HUES6 (cell line): ENCODE data around the gene SOX18.

Experiments used
- H3K27ac ChIP-seq: 2 replicates; pipeline ENCODE4 v1.7.0; 2013; ENCODE audit warnings: low read depth, mild to moderate bottlenecking, low read length, inconsistent platforms
- H3K27me3 ChIP-seq: 2 replicates; pipeline ENCODE4 v1.6.1; 2013; ENCODE audit warnings: low read length; ENCODE audit not compliant: control insufficient read depth, insufficient read depth
- H3K36me3 ChIP-seq: 2 replicates; pipeline ENCODE4 v1.6.1; 2013; ENCODE audit warnings: low read length; ENCODE audit not compliant: control insufficient read depth, insufficient read depth
- H3K4me1 ChIP-seq: 2 replicates; pipeline ENCODE4 v1.6.1; 2013; ENCODE audit warnings: low read length; ENCODE audit not compliant: control insufficient read depth, insufficient read depth
- H3K4me3 ChIP-seq: 2 replicates; pipeline ENCODE4 v1.5.1; 2013; ENCODE audit warnings: low read depth, low read length
- H3K9ac ChIP-seq: one replicate; pipeline ENCODE4 v1.6.1; 2013; ENCODE audit warnings: mild to moderate bottlenecking, low read length
- H3K9me3 ChIP-seq: 2 replicates; pipeline ENCODE4 v1.6.1; 2013; ENCODE audit warnings: low read depth, low read length; ENCODE audit not compliant: control insufficient read depth, insufficient read depth

The SOX18 gene

DNA sequence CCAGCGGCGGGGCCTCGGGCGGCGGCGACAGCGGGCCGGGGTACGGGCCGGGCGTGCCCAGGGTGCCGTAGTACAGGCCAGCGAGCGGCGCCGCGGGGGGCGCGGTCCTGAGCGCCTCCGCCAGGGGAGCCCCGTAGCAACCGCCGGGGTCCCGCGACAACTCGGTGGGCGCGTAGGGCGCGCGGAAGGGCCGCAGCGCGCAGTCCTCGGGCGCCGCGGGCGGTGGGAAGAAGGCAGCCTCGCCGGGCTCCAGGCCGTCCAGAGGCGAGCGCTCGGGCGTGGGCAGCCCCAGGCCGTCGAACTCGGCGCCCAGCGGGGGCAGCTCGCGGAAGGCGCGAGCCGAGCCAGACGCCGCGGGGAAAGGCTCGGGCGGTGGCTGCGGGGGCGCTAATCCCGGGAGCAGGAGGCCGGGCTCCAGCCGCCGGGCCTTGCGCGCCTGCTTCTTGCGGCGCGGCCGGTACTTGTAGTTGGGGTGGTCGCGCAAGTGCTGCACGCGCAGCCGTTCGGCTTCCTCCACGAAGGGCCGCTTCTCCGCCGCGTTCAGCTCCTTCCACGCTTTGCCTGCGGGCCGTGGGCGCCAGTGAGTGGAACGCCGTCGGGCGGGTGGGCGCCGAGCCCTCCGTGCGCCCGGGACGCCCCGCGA is 916 bp downstream of the SOX18 start:
- Histone ChIP-seq H3K36me3 (no peaks in the 10 kb centered on the region), H3K9me3 (no peaks in the 10 kb centered on the region), H3K4me3 (peak overlapping the region; percentile 52), H3K9ac (peak overlapping the region; percentile 33), H3K27ac (no peak overlapping the region), H3K27me3 (peaks cover 73% of the 10 kb centered on the region), H3K4me1 (peaks cover 30% of the 10 kb centered on the region)

DNA sequence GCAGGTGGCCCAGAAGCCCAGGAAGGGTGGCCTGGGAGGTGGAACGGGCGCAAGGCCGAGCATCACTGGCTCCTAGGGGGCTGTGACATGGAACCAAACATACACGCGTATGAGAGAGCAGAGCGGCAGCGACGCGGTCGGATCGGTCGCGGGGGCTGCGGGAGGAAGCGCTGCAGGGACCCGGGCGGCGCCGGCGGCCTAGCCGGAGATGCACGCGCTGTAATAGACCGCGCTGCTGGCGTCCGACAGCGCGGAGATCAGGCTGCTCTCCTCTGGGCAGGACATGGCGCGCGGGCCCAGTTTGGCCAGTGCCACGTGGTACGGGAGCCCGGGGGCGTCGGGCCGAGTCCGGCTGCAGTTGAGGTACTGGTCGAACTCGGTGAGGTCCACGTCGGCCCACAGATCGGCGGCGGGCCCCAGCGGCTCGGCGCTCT is 1.5 kb downstream of the SOX18 start:
- Histone ChIP-seq H3K27ac (no peak overlapping the region), H3K9me3 (no peaks in the 10 kb centered on the region), H3K27me3 (peaks cover 76% of the 10 kb centered on the region), H3K36me3 (no peaks in the 10 kb centered on the region), H3K4me1 (peaks cover 26% of the 10 kb centered on the region), H3K9ac (peak overlapping the region; percentile 33), H3K4me3 (peak overlapping the region; percentile 52)

DNA sequence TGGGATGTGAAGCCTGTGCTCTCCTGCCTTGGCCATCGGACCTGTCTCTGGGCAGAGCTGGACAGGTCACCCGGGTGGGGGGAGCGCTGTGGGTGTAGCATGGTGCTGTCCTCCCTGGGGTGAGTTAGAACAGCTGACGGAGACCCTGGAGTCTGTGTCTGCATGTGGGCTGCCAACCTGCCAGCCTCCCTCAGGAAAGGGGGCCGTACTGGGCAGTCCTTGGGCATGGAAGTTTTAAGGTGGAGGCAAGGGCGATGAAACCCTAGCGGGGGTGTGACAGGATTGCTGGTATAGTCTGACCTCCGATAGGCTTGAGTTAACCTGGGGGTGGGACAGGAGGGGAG is 2.4 kb downstream of the SOX18 start:
- Histone ChIP-seq H3K27me3 (peaks cover 80% of the 10 kb centered on the region), H3K9me3 (no peaks in the 10 kb centered on the region), H3K4me1 (peaks cover 30% of the 10 kb centered on the region), H3K36me3 (no peaks in the 10 kb centered on the region), H3K4me3 (no peak overlapping the region), H3K27ac (no peak overlapping the region), H3K9ac (no peak overlapping the region)

DNA sequence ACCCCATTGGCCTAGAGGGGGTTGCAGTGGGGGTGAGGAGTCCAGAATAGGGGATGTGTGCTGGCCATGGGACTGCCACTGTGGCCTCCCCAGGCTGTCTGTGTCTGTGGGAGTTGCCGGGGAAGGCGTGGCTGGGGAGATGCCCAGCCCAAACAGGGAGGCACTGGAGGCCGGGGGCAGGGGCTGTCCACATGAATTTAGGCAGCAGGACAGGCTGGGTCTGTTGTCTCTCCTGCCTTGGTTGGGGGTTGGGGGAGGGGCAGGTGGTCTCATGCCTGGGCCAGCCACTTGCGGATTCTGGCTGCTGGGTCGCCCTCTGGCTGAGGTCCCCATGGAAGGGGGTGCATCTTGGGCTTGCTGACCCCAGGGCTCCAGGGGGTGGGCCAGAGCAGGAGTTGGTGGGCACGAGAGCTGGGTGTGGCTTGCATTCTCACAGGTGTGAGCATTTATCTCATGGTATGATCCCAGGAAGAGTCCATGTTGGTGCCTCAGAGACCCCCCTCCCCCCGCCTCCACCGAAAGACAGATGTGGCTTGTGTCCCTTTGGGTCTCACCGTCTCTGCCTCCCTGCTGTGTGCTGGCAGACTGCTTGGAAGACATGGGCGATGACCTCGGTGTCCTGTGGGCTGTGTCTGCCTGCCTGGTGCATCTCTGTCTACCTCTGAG is 4.0 kb downstream of the SOX18 start:
- peaks cover 83% of the 10 kb centered on the region for H3K27me3 ChIP-seq
- no peaks in the 10 kb centered on the region for H3K36me3 ChIP-seq
- H3K4me1 ChIP-seq: peaks cover 36% of the 10 kb centered on the region
- no peak overlapping the region for H3K9ac ChIP-seq
- H3K4me3 ChIP-seq: no peak overlapping the region
- H3K9me3 ChIP-seq: no peaks in the 10 kb centered on the region
- H3K27ac ChIP-seq: no peak overlapping the region

DNA sequence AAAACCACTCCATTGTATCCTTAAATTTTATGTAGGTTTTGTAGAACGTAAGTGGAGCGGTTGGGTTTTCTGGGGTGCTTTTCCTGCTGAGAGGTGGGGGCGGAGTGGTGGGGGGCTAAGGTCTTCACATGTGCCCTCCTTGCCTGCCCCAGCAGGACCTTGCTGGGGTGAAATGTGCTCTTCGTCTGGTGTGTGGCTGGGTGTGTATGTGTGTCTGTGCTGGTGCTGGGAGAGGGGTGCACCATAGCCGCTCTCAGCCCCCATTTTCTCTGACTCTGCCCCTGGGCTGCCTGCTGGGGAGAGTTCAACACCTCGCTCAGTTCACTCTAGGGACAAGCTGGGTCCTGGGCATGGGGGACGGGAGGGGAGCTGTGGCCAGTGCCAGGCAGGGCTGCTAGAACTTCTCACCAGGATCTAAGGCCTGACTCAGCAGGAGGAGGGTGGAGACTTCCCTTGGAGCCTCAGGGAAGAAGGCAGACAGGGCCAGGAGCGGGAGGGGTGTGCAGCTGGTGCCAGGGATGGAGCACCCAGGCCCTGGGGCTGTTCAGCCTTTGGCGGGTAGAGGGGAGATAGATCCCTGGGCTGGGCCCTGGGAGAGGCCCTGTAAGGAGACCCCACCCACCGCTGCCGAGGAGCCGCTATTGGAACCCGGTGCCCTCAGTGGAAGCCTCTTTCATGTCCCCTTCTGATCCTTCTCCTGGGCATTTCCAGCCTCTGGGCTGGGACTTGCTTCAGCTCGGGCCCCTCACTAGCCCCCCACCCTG is 4.8 kb downstream of the SOX18 start:
- no peaks in the 10 kb centered on the region for H3K9me3 ChIP-seq
- H3K27ac ChIP-seq: no peak overlapping the region
- peaks cover 83% of the 10 kb centered on the region for H3K27me3 ChIP-seq
- no peak overlapping the region for H3K9ac ChIP-seq
- no peak overlapping the region for H3K4me3 ChIP-seq
- no peaks in the 10 kb centered on the region for H3K36me3 ChIP-seq
- H3K4me1 ChIP-seq: peaks cover 29% of the 10 kb centered on the region

DNA sequence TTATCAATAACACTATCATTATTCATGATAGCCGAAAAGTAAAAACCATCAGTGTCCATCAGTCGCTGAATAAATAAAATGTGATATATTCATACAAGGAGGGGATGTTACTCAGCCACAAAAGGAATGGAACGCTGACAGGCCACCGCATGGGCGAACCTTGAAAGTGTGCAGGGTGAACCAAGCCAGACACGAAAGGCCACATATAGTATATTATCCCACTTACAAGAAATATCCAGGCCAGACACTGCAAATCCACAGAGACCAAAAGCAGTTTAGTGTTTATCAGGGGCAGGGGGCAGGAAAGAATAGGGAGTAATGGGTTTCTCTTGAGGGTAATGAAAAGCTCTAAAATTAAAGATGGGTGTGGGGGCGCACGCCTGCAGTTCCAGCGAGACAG is 5.7 kb downstream of the SOX18 start:
- Histone ChIP-seq H3K36me3 (no peaks in the 10 kb centered on the region), H3K9me3 (no peaks in the 10 kb centered on the region), H3K27ac (no peak overlapping the region), H3K9ac (no peak overlapping the region), H3K4me3 (no peak overlapping the region), H3K27me3 (peaks cover 89% of the 10 kb centered on the region), H3K4me1 (peaks cover 29% of the 10 kb centered on the region)

DNA sequence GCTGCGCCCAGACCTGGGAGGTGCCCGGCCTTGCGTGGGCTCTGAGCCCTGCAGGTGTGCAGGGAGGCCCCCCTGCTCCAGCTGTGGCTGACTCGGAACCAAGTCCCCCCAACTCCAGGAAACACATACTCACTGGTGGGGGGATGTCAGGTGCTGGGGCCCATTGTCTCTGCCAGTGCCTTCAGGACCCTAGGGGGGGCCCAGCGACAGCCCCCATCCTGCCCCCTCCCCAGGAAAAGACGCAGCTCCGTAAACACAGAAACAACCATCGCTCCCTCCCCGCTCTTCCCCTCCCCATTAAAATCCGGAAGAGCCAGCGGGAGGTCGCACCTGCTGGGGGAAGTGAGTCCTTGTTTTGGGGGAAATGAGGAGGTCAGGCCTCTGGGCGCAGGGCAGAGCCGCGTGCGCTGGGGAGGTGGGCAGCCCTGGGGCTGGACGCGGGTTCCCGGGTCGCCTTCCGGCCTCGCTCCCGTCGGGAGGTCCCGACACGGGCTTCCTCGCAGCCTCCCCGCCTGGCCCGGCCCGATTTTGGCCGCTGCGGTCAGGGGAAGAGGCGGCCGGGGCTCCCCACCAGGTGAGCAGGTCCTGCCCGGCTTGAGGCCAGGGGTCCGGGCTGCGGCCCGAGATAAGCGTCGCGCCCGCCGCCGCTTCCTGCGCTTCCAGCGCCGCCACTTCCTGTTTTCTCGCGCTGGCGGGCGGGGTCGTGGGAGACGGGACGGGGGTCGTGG is 7.2 kb downstream of the SOX18 start:
- peaks cover 32% of the 10 kb centered on the region for H3K4me1 ChIP-seq
- H3K9me3 ChIP-seq: no peaks in the 10 kb centered on the region
- peak overlapping the region; percentile 65 for H3K4me3 ChIP-seq
- H3K36me3 ChIP-seq: no peaks in the 10 kb centered on the region
- no peak overlapping the region for H3K27ac ChIP-seq
- H3K9ac ChIP-seq: peak overlapping the region; percentile 23
- H3K27me3 ChIP-seq: peaks cover 89% of the 10 kb centered on the region

DNA sequence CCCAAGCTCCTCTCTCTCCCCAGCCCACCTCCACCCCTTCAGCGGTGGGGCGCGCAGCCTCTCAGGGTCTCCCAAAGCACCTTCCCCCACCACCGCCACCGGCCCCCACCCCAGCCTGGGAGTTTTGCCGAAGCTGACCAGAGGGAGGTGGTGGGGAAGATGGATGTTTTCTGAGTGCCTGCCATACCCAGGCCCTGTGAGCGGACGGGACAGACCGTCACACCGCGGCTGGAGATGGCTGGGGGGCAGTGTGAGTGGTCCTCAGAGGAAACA is 7.7 kb downstream of the SOX18 start:
- Histone ChIP-seq H3K27ac (no peak overlapping the region), H3K4me1 (peaks cover 37% of the 10 kb centered on the region), H3K4me3 (peak overlapping the region; percentile 65), H3K27me3 (peaks cover 89% of the 10 kb centered on the region), H3K9ac (no peak overlapping the region), H3K36me3 (no peaks in the 10 kb centered on the region), H3K9me3 (no peaks in the 10 kb centered on the region)

DNA sequence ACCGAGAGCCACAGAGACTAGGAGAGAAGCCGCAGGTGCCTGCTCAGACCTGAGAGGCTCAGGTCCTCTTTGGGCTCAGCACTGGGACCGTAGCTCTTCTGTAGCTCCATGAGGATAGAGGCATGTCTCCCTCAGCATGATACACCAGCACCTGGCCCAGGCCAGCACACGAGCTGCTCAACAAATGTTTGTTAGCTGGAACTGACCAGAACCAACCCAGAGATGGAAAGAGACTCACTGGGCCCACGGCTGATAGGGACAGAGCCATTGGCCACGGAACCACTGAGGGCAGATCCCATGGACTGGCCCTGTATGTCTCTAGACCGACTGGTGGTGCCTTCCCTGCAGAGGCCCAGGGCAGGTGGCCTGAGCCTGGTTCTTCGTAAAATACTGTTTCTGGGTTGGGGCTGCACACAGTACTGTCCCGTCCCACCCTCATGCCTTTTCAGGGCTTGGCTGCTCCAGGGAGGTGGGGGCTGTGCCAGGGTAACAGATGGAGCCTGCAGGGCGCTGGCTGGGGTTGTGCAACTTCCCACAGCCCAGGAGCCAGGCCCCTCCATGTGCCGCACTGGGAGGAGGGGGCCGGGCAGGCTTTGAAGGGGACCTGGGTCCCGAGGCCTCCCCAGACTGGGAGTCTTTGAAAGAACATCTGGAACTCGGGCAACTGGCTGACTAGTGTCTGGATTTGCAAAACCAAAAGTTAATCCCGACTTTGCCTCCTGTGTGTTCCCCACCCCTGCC is 8.2 kb downstream of the SOX18 start:
- no peaks in the 10 kb centered on the region for H3K36me3 ChIP-seq
- no peak overlapping the region for H3K9ac ChIP-seq
- no peaks in the 10 kb centered on the region for H3K9me3 ChIP-seq
- peaks cover 42% of the 10 kb centered on the region for H3K4me1 ChIP-seq
- H3K27me3 ChIP-seq: peaks cover 84% of the 10 kb centered on the region
- no peak overlapping the region for H3K27ac ChIP-seq
- H3K4me3 ChIP-seq: no peak overlapping the region

DNA sequence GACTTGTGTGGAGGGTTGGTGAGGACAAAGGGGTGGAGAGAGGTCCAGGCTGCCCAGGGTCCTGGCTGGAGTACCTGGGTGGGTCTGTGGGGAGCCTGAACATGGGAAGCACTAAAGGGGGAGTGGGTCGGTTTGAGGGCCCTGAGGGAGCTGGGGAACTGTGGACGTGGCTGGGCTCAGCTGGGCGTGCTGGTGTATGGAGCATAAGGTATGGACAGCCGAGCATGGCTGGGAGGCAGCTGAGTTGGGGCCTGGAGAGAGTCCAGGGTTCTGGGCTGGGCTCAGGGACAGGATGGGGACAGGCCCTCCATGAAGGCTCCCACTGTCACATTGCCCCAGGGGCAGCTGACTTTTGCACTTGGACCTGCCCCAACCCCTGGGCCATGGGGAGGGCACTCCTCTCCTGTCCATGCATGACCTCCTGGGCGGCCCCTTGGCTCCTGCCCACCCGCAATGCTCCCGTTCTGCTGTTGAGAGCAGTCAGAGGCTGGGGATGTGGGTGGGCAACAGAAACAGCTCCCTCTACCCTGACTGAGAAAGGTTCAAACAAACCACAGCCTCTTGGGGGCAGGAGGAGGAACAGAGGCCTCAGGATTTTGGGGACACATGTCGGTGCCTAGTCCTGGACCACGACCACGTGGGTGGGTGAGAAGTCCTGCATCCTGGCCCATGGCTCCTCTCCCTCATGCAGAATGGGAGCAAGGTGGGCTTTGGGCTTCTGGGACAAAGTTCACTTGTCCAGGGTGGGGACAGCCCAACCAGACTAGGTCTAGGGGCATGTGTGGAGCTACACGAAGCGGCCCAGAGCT is 9.0 kb downstream of the SOX18 start:
- no peak overlapping the region for H3K27ac ChIP-seq
- no peaks in the 10 kb centered on the region for H3K9me3 ChIP-seq
- H3K36me3 ChIP-seq: no peaks in the 10 kb centered on the region
- H3K4me3 ChIP-seq: no peak overlapping the region
- H3K9ac ChIP-seq: no peak overlapping the region
- peaks cover 76% of the 10 kb centered on the region for H3K27me3 ChIP-seq
- H3K4me1 ChIP-seq: peaks cover 45% of the 10 kb centered on the region
